K562 (cell line): ENCODE data around the gene ANO2. TPM values are rescaled to one million over a fixed set of nuclear protein-coding genes. Genes with fewer than 3 reads are reported as not detected.

Experiments
- ATAC-seq: fragments of 200-7000 bp; cut with Tn5 transposase; 3 replicates; pipeline ENCODE4 v1.9.1; 2020; ENCODE audit warnings: moderate library complexity
- BruUV-seq: library from RNA; stranded (reverse); fragments of 400-500 nt; replicated peaks from 2 replicates; lab custom pipeline; 2021; lab: Mats Ljungman, UMichigan
- CTCF ChIA-PET: fragments of 300-600 bp; formaldehyde crosslinking; extraction: SDS; loops from one replicate; lab custom pipeline; 2021; ENCODE audit warnings: low intra/inter-chr PET ratio; lab: Yijun Ruan, JAX
- POLR2A ChIA-PET: fragments of 300-600, 350-650 bp; sonication (Branson Sonifier 250); formaldehyde crosslinking; extraction: SDS; loops from one replicate; lab custom pipeline; 2021; ENCODE audit warnings: antibody characterized with exemption, inconsistent platforms; lab: Yijun Ruan, JAX
- DNase-seq, 4 experiments: peaks; one replicate each; pipeline versions ENCODE4 v3.0.0 to v3.0.0-alpha.2; 2011 to 2018; ENCODE audit warnings: low spot score in 3 of 4, mixed read lengths in 3 of 4; ENCODE audit errors: extremely low read depth in 1 of 4
- FAIRE-seq: peaks from 2 replicates; lab custom pipeline; 2011; peaks lifted over from hg19 to GRCh38; lab: Jason Lieb, UNC
- H2AFZ ChIP-seq: 2 replicates; pipeline ENCODE4 v1.6.0; 2011; ENCODE audit warnings: low read depth, low read length, control low read depth, inconsistent platforms
- H3K27ac ChIP-seq: fragments of 200-600 bp; 3 replicates; pipeline ENCODE4 v1.8.0; 2011; ENCODE audit warnings: low read depth, mild to moderate bottlenecking, control low read depth, inconsistent platforms, low read length, moderate library complexity, mixed read lengths; ENCODE audit errors: extremely low read depth
- H3K27me3 ChIP-seq, 2 experiments: fragments of 300-600 bp in 1 of 2; 2 replicates in 1 of 2; 3 replicates in 1 of 2; pipeline versions ENCODE4 v1.6.0 to v1.8.0; 2011; ENCODE audit warnings: inconsistent platforms in 2 of 2, low read length in 2 of 2, mild to moderate bottlenecking in 1 of 2, mixed read lengths in 1 of 2, moderate library complexity in 1 of 2; ENCODE audit not compliant: control insufficient read depth in 2 of 2, insufficient read depth in 2 of 2
- H3K36me3 ChIP-seq: fragments of 300-600 bp; 3 replicates; pipeline ENCODE4 v1.8.0; 2011; ENCODE audit warnings: mild to moderate bottlenecking, low read length, inconsistent platforms; ENCODE audit not compliant: control insufficient read depth, insufficient read depth
- H3K4me1 ChIP-seq, 2 experiments: fragments of 200-600 bp in 1 of 2; replicated peaks in 1 of 2; 2 replicates in 1 of 2; 3 replicates in 1 of 2; pipeline versions ENCODE4 v1.5.1 to v1.8.0; 2011; ENCODE audit warnings: inconsistent platforms in 2 of 2, low read length in 2 of 2, mild to moderate bottlenecking in 1 of 2, mixed read lengths in 1 of 2, moderate library complexity in 1 of 2; ENCODE audit not compliant: control insufficient read depth in 2 of 2, insufficient read depth in 2 of 2
- H3K4me2 ChIP-seq: 2 replicates; pipeline ENCODE4 v1.6.1; 2011; ENCODE audit warnings: low read length, control low read depth, inconsistent platforms, mixed read lengths; ENCODE audit not compliant: insufficient read depth
- H3K4me3 ChIP-seq: fragments of 200-600 bp; sonication (generic), shearing (Covaris generic); 2 replicates; pipeline ENCODE4 v1.5.1; 2016; ENCODE audit warnings: control low read depth, inconsistent platforms
- H3K79me2 ChIP-seq: fragments of 200-600 bp; 3 replicates; pipeline ENCODE4 v1.8.0; 2011; ENCODE audit warnings: low read length, inconsistent platforms; ENCODE audit not compliant: control insufficient read depth, insufficient read depth
- H3K9ac ChIP-seq, 2 experiments: 2 replicates each; pipeline versions ENCODE4 v1.6.0 to v1.6.1; 2011; ENCODE audit warnings: low read depth in 2 of 2, low read length in 2 of 2, control low read depth in 1 of 2, inconsistent platforms in 1 of 2, mild to moderate bottlenecking in 1 of 2, mixed read lengths in 1 of 2; ENCODE audit not compliant: insufficient read depth in 1 of 2
- H3K9me1 ChIP-seq: one replicate; pipeline ENCODE4 v1.6.0; 2011; ENCODE audit warnings: inconsistent platforms, mild to moderate bottlenecking, low read length, moderate library complexity; ENCODE audit not compliant: control insufficient read depth, insufficient read depth
- H3K9me3 ChIP-seq: replicated peaks from 2 replicates; pipeline ENCODE4 v1.5.1; 2011; ENCODE audit warnings: low read depth, low read length, inconsistent platforms; ENCODE audit not compliant: control insufficient read depth, insufficient read depth
- H4K20me1 ChIP-seq: replicated peaks from 2 replicates; pipeline ENCODE4 v1.6.1; 2011; ENCODE audit warnings: low read length, inconsistent platforms, mixed read lengths; ENCODE audit not compliant: control insufficient read depth, insufficient read depth
- BRCA1 ChIP-seq, 2 experiments: fragments of 450-650 bp in 1 of 2; sonication (generic) in 1 of 2; formaldehyde crosslinking in 1 of 2; IDR thresholded peaks; 2 replicates each; pipeline versions ENCODE4 v1.5.0 to v1.6.1; 2017 to 2020; ENCODE audit warnings: mild to moderate bottlenecking in 1 of 2, missing genetic modification reagents in 1 of 2
- FIP1L1 ChIP-seq: fragments of 200-400 bp; formaldehyde crosslinking; IDR thresholded peaks from 2 replicates; pipeline ENCODE4 v1.6.1; 2018; ENCODE audit warnings: mild to moderate bottlenecking, low read depth, low read length; ENCODE audit not compliant: poor library complexity, severe bottlenecking
- NONO ChIP-seq, 2 experiments: fragments of 200-400 bp in 1 of 2; fragments of 450-650 bp in 1 of 2; formaldehyde crosslinking in 1 of 2; IDR thresholded peaks; 2 replicates each; pipeline ENCODE4 v1.6.1; 2017; ENCODE audit warnings: low read depth in 2 of 2, mild to moderate bottlenecking in 2 of 2, moderate library complexity in 2 of 2, low read length in 1 of 2
- PRMT5 ChIP-seq: sonication (generic); formaldehyde crosslinking; IDR thresholded peaks from 2 replicates; pipeline ENCODE4 v1.5.0; 2020; ENCODE audit warnings: missing genetic modification reagents
- RBFOX2 ChIP-seq: fragments of 200-400 bp; formaldehyde crosslinking; IDR thresholded peaks from 2 replicates; pipeline ENCODE4 v1.6.1; 2017; ENCODE audit warnings: low read depth, mild to moderate bottlenecking, low read length, moderate library complexity
- SIN3B ChIP-seq: fragments of 450-650 bp; IDR thresholded peaks from 2 replicates; pipeline ENCODE4 v1.6.1; 2017; ENCODE audit warnings: low read depth, mild to moderate bottlenecking, moderate library complexity
- SMAD3 ChIP-seq: fragments of 450-650 bp; formaldehyde crosslinking; conservative IDR thresholded peaks from 2 replicates; pipeline ENCODE4 v1.4.0; 2020; ENCODE audit warnings: mild to moderate bottlenecking
- SMAD4 ChIP-seq: fragments of 250-450 bp; sonication (Bioruptor Pico); conservative IDR thresholded peaks from 2 replicates; pipeline ENCODE4 v1.8.0; 2021; ENCODE audit warnings: inconsistent platforms, mild to moderate bottlenecking, moderate library complexity
- SNRNP70 ChIP-seq: fragments of 200-400 bp; formaldehyde crosslinking; optimal IDR thresholded peaks from 2 replicates; pipeline ENCODE3; 2017; ENCODE audit warnings: low read depth, low read length
- SPI1 ChIP-seq: IDR thresholded peaks from 2 replicates; pipeline ENCODE4 v1.6.1; 2011; ENCODE audit warnings: low read depth, low read length, control low read depth, borderline replicate concordance
- SREBF2 ChIP-seq: sonication (generic); formaldehyde crosslinking; IDR thresholded peaks from 2 replicates; pipeline ENCODE4 v1.4.0; 2020; ENCODE audit warnings: mild to moderate bottlenecking, missing genetic modification reagents
- ZNF146 ChIP-seq: IDR thresholded peaks from one replicate; pipeline ENCODE4 v1.6.1; 2018; ENCODE audit warnings: missing compliant biosample characterization; ENCODE audit not compliant: unreplicated experiment
- ZNF77 ChIP-seq: fragments of 250-450 bp; sonication (Bioruptor Pico); IDR thresholded peaks from 2 replicates; pipeline ENCODE4 v1.5.0; 2020
- WGBS: fragments of 100-300 bp; shearing (Covaris generic); methylation state at CpG from one replicate; pipeline ENCODE4 v1.1.6; 2016; ENCODE audit warnings: low coverage, mixed read lengths; ENCODE audit not compliant: insufficient coverage; ENCODE audit errors: missing lambda C conversion rate; 5-methylcytosine and 5-hydroxymethylcytosine counted together
- in situ Hi-C: fragments of 300-500 bp; cut with MboI; formaldehyde crosslinking; loops from 4 replicates; pipeline ENCODE4 v1.15.0; 2018; ENCODE audit warnings: inconsistent platforms, mixed read lengths
- intact Hi-C: fragments of 100-400 bp; cut with micrococcal nuclease; formaldehyde crosslinking; loops from 2 replicates; pipeline ENCODE4 v1.14.2; 2022
- polyA plus RNA-seq, 8 experiments: library from polyadenylated mRNA; depleted of rRNA in 4 of 8; stranded (reverse) in 5 of 8; unstranded in 3 of 8; fragments of >200 nt; fragmentation: Nextera tagmentation in 2 of 8; fragmentation: Illumina TruSeq in 1 of 8; extraction: Ambion mirVana in 2 of 8; extraction: Trizol in 1 of 8; gene quantifications; 2 replicates each; pipeline versions ENCODE4 v1.2.1 to v1.2.3, GENCODE V29; 2011 to 2014; ENCODE audit warnings: inconsistent platforms in 1 of 8, missing spikeins in 1 of 8
- total RNA-seq, 7 experiments: library from RNA; depleted of rRNA in 6 of 7; stranded (reverse); fragments of >200 nt in 6 of 7; fragmentation: Illumina TruSeq in 2 of 7; extraction: Trizol in 2 of 7; gene quantifications; 2 replicates each; pipeline versions ENCODE4 v1.2.1 to v1.2.3, GENCODE V29; 2011 to 2021; ENCODE audit warnings: low replicate concordance in 1 of 7
- TF ChIP-seq, protein P1 (sequence below): fragments of 250-450 bp; sonication (Bioruptor Pico); IDR thresholded peaks from 2 replicates; pipeline ENCODE4 v1.8.0; 2022; ENCODE audit warnings: inconsistent platforms
- TF ChIP-seq, protein P2 (sequence below): sonication (generic); formaldehyde crosslinking; IDR thresholded peaks from 2 replicates; pipeline ENCODE4 v1.8.0; 2023; ENCODE audit warnings: mild to moderate bottlenecking, missing genetic modification reagents
- TF ChIP-seq, protein P3 (sequence below): sonication (generic); formaldehyde crosslinking; IDR thresholded peaks from 2 replicates; pipeline ENCODE4 v1.8.0; 2022; ENCODE audit warnings: missing genetic modification reagents, mild to moderate bottlenecking, borderline replicate concordance

ANO2 gene
- total and polyA plus RNA-seq, 9 of the 15 experiments (the other 6 are each of a cell fraction or from before 2014, with no cell fraction given): 0.64 TPM; not detected in 8

DNA sequence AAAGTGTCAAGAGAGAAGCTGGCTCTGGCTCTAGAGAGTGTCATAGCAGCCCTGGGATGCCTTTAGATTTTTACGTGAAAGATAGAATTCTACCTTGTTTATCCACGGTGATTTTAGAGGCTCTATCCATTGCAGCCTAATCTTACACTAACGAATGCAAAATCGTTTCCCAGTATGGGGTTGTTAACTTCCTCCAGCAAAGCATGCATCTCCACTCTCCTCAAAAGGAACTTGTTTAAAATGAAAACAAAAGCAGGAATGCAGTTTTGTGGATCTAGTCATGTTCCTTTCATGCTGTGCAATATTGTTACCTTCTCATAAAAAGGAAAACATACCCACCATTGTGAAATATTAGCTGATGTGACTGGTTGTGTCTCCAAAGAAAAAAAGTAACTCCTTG, 88.4 kb downstream of the ANO2 start:
- Histone ChIP-seq H3K9me3 (no peaks in the 10 kb centered on the region), H3K9me1 (no peaks in the 10 kb centered on the region), H3K27ac (no peak overlapping the region), H2AFZ (no peak overlapping the region), H3K9ac (no peak overlapping the region), H4K20me1 (no peaks in the 10 kb centered on the region), H3K36me3 (no peaks in the 10 kb centered on the region), H3K4me1 (no peaks in the 10 kb centered on the region), H3K79me2 (no peaks in the 10 kb centered on the region), H3K27me3 (no peaks in the 10 kb centered on the region; a peak in 1 of 5 replicates), H3K4me2 (no peak overlapping the region), H3K4me3 (no peak overlapping the region)
- CTCF ChIA-PET: no interaction called here
- in situ Hi-C loops: no loop called here
- POLR2A ChIA-PET: no interaction called here
- DNase-seq: no peak
- WGBS: 0% methylated on average over 3 of the region's 4 CpGs
- no peak for ATAC-seq
- FAIRE-seq: no peak
- intact Hi-C loops: no loop called here
- BruUV-seq: no TSS peak
- TF ChIP-seq, protein P1, sequence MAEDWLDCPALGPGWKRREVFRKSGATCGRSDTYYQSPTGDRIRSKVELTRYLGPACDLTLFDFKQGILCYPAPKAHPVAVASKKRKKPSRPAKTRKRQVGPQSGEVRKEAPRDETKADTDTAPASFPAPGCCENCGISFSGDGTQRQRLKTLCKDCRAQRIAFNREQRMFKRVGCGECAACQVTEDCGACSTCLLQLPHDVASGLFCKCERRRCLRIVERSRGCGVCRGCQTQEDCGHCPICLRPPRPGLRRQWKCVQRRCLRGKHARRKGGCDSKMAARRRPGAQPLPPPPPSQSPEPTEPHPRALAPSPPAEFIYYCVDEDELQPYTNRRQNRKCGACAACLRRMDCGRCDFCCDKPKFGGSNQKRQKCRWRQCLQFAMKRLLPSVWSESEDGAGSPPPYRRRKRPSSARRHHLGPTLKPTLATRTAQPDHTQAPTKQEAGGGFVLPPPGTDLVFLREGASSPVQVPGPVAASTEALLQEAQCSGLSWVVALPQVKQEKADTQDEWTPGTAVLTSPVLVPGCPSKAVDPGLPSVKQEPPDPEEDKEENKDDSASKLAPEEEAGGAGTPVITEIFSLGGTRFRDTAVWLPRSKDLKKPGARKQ (CRISPR knock-in tag): no peak
- no peak for TF ChIP-seq ZNF146 (CRISPR knock-in tag)
- no peak for TF ChIP-seq FIP1L1
- no peak for TF ChIP-seq SREBF2 (CRISPR knock-in tag)
- TF ChIP-seq NONO (IDR thresholded peaks at IDR 0.05; ENCODE audit: low read depth in 2 of 2, low read length in 1 of 2): no peak
- no peak for TF ChIP-seq RBFOX2
- TF ChIP-seq SIN3B: no peak
- TF ChIP-seq BRCA1 (IDR thresholded peaks at IDR 0.05): no peak
- no peak for TF ChIP-seq BRCA1 (CRISPR knock-in tag; IDR thresholded peaks at IDR 0.05)
- no peak for TF ChIP-seq SMAD4 (CRISPR knock-in tag)
- no peak for TF ChIP-seq SNRNP70
- TF ChIP-seq SMAD3: no peak
- TF ChIP-seq SPI1: no peak
- no peak for TF ChIP-seq ZNF77 (CRISPR knock-in tag)
- no peak for TF ChIP-seq PRMT5 (CRISPR knock-in tag)
- TF ChIP-seq, protein P2, sequence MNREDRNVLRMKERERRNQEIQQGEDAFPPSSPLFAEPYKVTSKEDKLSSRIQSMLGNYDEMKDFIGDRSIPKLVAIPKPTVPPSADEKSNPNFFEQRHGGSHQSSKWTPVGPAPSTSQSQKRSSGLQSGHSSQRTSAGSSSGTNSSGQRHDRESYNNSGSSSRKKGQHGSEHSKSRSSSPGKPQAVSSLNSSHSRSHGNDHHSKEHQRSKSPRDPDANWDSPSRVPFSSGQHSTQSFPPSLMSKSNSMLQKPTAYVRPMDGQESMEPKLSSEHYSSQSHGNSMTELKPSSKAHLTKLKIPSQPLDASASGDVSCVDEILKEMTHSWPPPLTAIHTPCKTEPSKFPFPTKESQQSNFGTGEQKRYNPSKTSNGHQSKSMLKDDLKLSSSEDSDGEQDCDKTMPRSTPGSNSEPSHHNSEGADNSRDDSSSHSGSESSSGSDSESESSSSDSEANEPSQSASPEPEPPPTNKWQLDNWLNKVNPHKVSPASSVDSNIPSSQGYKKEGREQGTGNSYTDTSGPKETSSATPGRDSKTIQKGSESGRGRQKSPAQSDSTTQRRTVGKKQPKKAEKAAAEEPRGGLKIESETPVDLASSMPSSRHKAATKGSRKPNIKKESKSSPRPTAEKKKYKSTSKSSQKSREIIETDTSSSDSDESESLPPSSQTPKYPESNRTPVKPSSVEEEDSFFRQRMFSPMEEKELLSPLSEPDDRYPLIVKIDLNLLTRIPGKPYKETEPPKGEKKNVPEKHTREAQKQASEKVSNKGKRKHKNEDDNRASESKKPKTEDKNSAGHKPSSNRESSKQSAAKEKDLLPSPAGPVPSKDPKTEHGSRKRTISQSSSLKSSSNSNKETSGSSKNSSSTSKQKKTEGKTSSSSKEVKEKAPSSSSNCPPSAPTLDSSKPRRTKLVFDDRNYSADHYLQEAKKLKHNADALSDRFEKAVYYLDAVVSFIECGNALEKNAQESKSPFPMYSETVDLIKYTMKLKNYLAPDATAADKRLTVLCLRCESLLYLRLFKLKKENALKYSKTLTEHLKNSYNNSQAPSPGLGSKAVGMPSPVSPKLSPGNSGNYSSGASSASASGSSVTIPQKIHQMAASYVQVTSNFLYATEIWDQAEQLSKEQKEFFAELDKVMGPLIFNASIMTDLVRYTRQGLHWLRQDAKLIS (CRISPR knock-in tag): no peak
- TF ChIP-seq, protein P3, sequence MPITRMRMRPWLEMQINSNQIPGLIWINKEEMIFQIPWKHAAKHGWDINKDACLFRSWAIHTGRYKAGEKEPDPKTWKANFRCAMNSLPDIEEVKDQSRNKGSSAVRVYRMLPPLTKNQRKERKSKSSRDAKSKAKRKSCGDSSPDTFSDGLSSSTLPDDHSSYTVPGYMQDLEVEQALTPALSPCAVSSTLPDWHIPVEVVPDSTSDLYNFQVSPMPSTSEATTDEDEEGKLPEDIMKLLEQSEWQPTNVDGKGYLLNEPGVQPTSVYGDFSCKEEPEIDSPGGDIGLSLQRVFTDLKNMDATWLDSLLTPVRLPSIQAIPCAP (CRISPR knock-in tag): no peak
